AG04449 (cell line): ENCODE results near the gene CNR2.

ENCODE experiments used
- CTCF ChIA-PET: fragments of 350-600 bp; formaldehyde crosslinking; extraction: SDS; loops from one replicate; lab custom pipeline; 2021; ENCODE audit warnings: antibody characterized with exemption; lab: Yijun Ruan, JAX
- POLR2A ChIA-PET: fragments of 400-600, 350-600 bp; formaldehyde crosslinking; extraction: SDS; loops from one replicate; lab custom pipeline; 2020; ENCODE audit warnings: antibody characterized with exemption, inconsistent platforms; lab: Yijun Ruan, JAX
- DNase-seq: peaks from one replicate; pipeline ENCODE4 v3.0.0-alpha.2; 2010; ENCODE audit warnings: low read depth, low spot score
- H3K4me3 ChIP-seq: 2 replicates; pipeline ENCODE4 v1.5.1; 2011; ENCODE audit warnings: low read depth, mild to moderate bottlenecking, control low read depth, low read length
- CTCF ChIP-seq: IDR thresholded peaks from one replicate; pipeline ENCODE4 v1.5.1; 2011; ENCODE audit warnings: mild to moderate bottlenecking, moderate library complexity, low read length, control low read depth, inconsistent platforms; ENCODE audit not compliant: insufficient read depth; ENCODE audit errors: missing control alignments

The CNR2 gene

GRCh38 chr1:23824711-23825075 is 88.5 kb downstream of the CNR2 start:
- ChIA-PET CTCF (interaction anchor here (0.8 to 12.2 kb wide), 7 partner anchors 11 to 53 kb away, joined by 3 to 134 read pairs (median 4); no protein-coding TSS in a partner anchor), POLR2A (interaction anchor here (0.6 to 1.7 kb wide), 2 partner anchors 25 to 92 kb away, joined by 3 to 10 read pairs; partner anchors contain the start of gene GALE)
- TF ChIP-seq CTCF: no peak
- DNase-seq: no peak
- peak overlapping the region; percentile 97 for H3K4me3 ChIP-seq

- ChIA-PET POLR2A (no interaction called here), CTCF (interaction anchor here (0.8 to 12.2 kb wide), 6 partner anchors 10 to 52 kb away, joined by 3 to 134 read pairs (median 4); no protein-coding TSS in a partner anchor)
- no peak overlapping the region; the same call in 1 of the 2 replicates for H3K4me3 ChIP-seq
- no peak for TF ChIP-seq CTCF
- no peak for DNase-seq
These were observed 89.4 kb downstream of the CNR2 start for GRCh38 chr1:23823767-23824166.
